GM12864 (cell line): ENCODE results near the gene SCAMP4.

Experiments
- DNase-seq: peaks from one replicate; pipeline ENCODE4 v3.0.0-alpha.2; 2011; ENCODE audit warnings: low read depth
- H3K4me3 ChIP-seq: 2 replicates; pipeline ENCODE4 v1.5.1; 2011; ENCODE audit warnings: mild to moderate bottlenecking, low read depth, low read length, control low read depth
- TF ChIP-seq, protein P1 (sequence below): IDR thresholded peaks from 2 replicates; pipeline ENCODE4 v1.5.1; 2011; ENCODE audit warnings: low read depth, mild to moderate bottlenecking, moderate library complexity, low read length, control low read depth, inconsistent platforms; ENCODE audit errors: missing control alignments

The SCAMP4 gene

DNA sequence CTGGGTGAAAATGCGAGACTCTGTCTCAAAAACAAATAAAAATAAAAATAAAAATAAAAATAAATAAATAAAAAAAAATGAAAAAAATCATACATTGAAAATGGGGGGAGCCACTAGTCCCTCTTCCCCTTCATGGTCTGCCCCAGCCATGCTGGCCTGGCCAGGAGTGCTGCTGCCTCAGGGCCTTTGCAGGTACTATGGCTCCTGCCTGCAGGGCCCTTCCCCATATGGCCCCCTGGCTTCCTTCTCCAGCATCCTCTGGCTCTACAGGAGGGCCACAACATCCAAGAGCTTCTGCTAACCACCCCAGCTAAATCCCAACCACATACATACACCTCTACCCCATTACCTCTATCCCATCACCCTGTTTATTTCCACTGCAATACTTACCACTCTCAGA, 15.3 kb upstream of the SCAMP4 start:
- DNase-seq = no peak
- no peak overlapping the region for H3K4me3 ChIP-seq
- TF ChIP-seq, protein P1, sequence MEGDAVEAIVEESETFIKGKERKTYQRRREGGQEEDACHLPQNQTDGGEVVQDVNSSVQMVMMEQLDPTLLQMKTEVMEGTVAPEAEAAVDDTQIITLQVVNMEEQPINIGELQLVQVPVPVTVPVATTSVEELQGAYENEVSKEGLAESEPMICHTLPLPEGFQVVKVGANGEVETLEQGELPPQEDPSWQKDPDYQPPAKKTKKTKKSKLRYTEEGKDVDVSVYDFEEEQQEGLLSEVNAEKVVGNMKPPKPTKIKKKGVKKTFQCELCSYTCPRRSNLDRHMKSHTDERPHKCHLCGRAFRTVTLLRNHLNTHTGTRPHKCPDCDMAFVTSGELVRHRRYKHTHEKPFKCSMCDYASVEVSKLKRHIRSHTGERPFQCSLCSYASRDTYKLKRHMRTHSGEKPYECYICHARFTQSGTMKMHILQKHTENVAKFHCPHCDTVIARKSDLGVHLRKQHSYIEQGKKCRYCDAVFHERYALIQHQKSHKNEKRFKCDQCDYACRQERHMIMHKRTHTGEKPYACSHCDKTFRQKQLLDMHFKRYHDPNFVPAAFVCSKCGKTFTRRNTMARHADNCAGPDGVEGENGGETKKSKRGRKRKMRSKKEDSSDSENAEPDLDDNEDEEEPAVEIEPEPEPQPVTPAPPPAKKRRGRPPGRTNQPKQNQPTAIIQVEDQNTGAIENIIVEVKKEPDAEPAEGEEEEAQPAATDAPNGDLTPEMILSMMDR = no peak

DNA sequence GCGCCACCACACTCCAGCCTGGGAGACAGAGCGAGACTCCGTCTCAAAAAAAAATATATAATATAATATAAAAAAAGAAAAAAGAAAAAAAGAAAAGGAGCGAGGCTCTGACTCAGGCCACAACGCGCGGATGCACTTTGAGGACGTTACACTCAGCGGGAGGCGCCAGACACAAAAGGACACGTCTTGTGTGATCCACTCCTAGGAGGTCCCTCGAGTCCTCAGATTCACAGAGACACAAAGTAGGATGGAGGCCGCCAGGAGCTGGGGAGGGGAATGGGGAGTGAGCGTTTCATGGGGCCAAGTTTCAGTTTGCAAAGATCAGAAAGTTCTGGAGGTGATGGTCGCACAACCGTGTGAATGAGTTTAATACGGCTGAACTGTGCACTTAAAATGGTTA, 11.4 kb upstream of the SCAMP4 start:
- TF ChIP-seq, protein P1 = no peak

DNA sequence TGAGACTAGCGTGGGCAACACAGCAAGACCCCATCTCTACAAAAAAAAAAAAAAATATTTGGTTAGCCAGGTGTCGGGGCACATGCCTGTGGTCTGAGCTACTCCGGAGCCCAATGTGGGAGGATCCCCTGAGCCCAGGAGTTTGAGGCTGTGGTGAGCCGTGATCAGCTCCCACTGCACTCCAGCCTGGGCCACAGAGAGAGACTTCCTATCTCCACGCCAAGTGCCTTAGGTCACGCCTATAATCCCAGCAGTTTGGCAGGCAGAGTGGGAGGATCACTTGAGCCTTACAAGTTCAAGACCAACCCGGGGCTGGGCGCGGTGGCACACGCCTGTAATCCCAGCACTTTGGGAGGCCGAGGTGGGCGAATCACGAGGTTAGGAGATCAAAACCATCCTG, 8.7 kb upstream of the SCAMP4 start:
- H3K4me3 ChIP-seq = no peak overlapping the region
- DNase-seq = no peak
- TF ChIP-seq, protein P1 = no peak

More for the DNA sequence above, 11.4 kb upstream of the SCAMP4 start:
- no peak for DNase-seq
- no peak overlapping the region for H3K4me3 ChIP-seq

DNA sequence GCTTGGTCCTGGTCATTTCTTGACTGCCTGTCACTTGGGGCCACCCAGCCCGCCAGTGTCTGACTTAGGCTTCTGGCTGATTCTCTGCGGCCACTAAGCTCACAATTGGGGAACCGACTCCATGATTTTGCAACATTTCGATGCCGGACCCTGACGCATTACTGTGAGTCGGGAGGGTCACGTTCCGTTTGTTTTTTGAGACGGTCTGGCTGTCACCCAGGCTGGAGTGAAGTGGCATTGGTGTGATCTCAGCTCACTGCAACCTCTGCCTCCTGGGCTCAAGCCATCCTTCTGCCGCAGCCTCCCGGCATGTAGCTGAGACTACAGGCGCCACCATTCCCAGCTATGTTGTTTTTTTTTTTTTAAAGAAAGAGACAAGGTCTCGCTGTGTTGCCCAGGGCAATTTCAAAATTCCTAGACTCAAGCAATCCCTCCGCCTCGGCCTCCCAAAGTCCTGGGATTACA, 3.2 kb upstream of the SCAMP4 start:
- no peak for DNase-seq
- no peak overlapping the region for H3K4me3 ChIP-seq
- TF ChIP-seq, protein P1 = no peak

DNA sequence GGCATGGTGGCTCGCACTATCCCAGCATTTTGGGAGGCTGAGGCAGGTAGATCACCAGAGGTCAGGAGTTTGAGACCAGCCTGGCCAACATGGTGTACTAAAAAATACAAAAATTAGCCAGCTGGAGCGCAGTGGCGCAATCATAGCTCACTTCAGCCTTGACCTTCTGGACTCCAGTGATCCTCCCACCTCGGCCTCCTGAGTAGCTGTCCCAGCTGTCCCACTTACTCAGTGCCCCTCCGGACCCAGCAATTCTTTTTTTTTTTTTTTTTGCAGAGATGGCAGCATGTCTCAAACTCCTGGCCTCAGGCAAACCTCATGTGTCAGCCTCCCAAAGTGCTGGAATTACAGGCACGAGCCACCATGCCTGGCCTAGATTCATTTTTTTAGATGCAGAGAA, 2.3 kb upstream of the SCAMP4 start:
- TF ChIP-seq, protein P1 = no peak
- no peak for DNase-seq
- no peak overlapping the region for H3K4me3 ChIP-seq

DNA sequence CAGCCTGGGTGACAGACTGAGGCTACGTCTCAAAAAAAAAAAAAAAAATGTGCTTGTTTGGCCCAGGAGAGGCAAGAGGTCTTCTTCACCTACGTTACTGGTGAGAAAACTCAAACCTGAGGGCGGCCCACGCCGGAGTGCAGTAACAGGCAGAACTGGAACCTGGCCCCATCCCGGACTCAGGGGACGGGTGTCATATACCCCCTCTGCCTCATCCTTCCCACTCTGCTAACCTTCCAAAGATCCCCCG, 414 bp upstream of the SCAMP4 start:
- peak overlapping the region; percentile 81 for H3K4me3 ChIP-seq
- TF ChIP-seq, protein P1 = no peak
- no peak for DNase-seq

DNA sequence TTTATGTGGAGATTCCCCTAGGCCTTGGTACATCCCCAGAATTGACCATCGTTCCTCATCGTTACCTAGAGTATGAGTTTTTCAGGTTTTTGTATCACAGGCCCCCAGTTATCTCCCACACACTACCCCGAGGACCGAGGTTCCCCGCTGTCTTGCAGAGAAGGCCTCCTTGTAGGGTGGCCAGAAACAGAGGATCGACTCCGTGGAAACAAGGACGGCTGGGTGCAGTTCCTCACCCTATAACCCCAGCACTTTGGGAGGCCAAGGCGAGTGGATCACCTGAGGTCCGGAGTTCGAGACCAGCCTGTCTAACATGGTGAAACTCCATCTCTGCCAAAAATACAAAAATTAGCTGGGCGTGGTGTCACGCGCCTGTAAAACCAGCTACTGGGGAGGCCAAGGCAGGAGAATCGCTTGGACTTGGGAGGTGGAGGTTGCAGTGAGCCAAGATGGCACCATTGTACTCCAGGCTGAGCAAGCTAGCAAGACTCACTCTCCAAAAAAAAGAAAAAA, 720 bp downstream of the SCAMP4 start:
- H3K4me3 ChIP-seq = peak overlapping the region; percentile 81
- no peak for DNase-seq
- TF ChIP-seq, protein P1 = no peak
